Stimulated activated CD8-positive, alpha-beta memory T cell treated with anti-CD3 and anti-CD28 coated beads, Interleukin-15, amount 100 ng/mL, for 1 hour (primary cell): ENCODE data around the gene ZNF777.
"Not testable (repeated sequence)": the region's sequence is repeated elsewhere in the genome, so short reads cannot be mapped to it uniquely, and the experiment has no call there.

Source experiments
- DNase-seq: peaks from one replicate; pipeline ENCODE4 v3.0.0-alpha.2; 2020; ENCODE audit warnings: low read depth

The ZNF777 gene

DNA sequence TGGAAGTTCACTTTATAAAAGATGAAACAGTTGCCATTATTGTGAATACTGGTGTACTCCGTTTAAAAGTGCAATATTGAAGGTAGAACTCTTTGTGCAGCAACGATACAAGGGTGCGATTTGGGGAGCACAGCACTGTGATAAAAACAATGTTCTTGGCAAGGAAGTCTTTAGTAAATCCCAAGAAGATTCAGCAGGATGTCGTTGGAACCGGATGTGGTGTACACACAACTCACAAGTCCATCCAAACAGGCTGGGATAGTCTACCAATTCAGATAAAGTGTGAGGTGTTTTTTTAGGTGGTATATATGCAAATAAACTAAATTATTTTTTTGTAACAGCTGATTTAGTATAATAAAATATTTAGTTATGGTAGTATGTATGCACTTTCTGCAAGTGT is 46.7 kb downstream of the ZNF777 start:
- no peak for DNase-seq

DNA sequence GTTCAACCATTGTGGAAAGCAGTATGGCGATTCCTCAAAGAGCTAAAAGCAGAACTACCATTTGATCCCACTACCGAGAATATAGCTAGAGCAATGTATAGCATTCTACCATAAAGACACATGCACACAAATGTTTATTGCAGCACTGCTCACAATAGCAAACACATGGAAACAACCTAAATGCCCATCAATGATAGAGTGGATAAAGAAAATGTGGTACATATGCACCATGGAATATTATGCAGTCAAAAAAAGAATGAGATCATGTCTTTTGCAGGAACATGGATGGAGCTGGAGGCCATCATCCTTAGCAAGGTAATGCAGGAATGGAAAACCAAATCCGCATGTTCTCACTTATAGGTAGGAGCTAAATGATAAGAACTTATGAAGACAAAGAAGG is 47.8 kb downstream of the ZNF777 start:
- not testable (repeated sequence) for DNase-seq

DNA sequence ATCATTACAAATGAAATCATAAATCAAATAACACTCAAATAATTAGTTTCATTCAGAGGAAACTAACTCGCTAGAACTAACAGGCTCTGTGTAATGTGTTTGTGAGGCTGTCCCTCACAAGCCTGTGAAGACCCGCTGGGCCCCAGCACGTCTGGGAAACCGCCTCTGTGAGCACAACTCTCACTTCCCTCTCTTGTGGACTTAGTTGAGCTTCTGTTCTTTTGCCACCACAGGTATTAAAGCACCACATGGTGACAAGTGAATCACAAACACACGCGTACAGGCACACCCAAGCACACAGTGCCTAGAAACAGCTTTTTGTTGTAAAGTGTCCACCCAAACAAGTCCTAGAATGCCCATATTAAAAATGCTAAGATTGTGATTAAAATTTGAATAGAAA is 51.0 kb downstream of the ZNF777 start:
- DNase-seq: no peak

DNA sequence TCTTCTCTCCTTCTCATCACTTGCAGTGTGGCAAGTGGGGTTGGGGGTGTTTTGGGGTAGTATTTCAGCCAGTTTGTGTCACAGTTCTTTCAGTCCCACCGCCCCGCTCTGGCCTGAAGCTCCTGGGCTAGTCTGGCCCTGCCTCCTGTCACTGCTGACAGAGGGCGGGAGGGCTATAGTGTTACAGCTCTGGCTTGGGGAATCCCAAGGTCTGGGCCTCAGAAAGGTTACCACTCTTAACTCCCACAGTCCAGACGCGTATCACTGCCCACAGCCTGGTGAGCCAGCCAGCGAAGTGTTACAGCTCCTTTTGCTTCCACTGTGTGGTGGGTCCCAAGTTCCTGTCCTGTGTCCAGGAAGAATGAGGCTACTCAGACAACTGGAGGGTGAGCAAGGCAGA is 56.0 kb downstream of the ZNF777 start:
- no peak for DNase-seq

DNA sequence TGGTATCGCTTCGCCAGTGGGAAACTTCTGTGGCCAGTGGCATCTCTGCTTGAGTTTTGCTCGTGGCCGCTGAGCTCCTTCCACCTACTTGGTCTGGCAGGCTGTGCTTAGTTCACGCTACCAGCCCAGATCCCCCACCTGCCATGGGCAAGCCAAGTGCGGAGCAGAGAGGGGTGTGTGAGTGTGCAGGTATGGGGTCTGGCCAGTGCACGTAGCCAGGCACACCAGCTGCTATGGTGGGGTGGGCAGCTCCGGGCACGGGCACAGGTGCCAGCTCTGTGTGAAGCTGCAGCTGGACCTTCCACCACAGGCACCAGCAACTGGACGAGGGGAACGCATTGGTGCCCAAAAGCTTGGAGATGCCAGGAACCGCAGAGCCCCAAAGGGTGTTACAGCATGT is 56.5 kb downstream of the ZNF777 start:
- no peak for DNase-seq

DNA sequence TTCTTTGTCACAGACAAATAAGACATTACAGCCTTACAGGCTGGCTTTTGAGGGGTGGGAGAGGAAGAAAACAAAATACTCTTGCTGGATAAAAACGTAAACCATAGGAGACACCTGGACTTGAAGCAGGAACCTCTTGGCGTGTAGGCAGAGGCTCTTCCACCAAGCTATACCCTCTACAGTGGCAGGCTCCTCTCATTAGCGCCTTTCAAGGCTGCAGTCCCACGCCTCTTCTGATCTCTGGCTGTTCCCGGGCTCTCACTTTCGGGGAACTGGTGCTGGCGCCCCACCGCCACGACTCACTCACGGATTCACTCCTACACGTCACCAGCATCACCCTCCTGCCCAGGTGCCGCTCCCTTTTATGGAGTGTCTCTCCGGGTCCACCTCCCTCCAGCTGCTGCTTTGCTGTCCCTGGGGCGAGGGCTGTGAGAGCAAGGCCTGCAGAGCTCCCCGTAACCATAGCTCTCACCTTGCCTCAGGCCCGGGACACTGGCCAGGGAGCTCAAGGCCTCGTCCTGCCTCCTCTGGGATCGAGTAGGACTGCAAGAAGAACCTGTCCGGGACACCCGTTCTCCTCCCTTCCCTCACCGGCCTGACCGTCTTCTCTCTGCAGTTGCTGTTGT is 62.6 kb downstream of the ZNF777 start:
- no peak for DNase-seq

DNA sequence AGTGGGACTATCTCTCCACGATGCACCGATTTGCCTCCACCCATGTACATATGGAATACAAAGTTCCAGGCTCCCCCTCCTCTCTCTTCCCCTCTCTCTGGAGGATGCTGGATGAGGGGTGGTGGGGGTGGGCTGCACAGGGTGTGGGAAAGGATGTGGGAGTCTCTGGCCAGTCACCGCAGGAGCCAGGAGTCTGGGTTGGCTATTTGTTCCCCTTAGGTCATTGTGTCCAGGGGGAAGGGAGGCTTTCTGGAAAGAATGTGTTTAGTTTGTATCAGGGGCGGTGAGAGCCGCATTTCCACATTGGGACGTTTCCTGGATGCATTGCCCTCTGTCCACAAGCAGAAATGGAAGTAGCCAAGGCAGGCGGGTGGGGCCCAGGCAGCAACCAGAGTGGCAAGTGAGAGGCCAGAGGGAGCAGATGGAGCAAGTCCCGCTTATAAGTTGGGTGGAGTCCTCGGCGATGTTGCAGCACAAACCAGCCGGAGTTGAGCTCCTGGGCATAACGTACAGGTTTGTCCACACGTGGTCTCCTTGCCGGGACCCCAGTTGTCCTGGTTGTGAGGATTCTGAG is 63.3 kb downstream of the ZNF777 start:
- DNase-seq: no peak

DNA sequence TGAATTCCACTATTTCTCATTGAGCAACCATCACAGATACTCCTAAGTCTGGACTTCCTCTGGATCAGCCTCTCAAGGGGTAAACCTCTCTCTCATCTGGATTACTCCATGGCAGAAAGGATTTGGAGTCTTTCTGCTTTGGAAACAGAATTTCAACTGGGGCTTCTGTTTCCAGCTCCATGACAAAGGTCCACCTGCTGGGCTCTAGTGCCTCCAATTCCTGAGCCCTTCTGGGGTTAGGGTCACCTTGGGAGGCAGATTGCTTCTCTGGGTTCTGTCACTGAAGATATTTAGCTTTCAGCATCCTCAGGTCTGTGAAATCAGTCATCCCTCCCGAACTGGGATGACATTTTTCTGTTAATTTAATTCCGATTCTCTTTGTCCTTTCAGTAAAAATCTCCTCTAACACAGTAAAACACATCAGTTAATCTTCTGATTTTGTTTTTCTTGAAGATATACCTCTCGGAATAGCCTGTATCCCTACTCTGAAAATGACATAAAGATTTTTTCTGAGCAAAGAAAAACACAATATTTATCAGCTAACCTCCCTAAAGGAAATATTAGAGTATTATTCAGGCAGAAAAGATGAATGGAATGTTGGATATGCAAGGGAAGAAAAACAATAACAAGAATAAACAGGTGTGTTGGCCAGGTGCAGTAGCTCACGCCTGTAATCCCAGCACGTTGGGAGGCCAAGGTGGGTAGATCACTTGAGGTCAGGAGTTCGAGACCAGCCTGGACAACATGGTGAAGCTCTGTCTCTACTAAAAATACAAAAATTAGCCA is 72.1 kb downstream of the ZNF777 start:
- not testable (repeated sequence) for DNase-seq

DNA sequence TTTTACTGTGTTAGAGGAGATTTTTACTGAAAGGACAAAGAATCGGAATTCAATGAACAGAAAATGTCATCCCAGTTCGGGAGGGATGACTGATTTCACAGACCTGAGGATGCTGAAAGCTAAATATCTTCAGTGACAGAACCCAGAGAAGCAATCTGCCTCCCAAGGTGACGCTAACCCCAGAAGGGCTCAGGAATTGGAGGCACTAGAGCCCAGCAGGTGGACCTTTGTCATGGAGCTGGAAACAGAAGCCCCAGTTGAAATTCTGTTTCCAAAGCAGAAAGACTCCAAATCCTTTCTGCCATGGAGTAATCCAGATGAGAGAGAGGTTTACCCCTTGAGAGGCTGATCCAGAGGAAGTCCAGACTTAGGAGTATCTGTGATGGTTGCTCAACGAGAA is 74.3 kb downstream of the ZNF777 start:
- DNase-seq: not testable (repeated sequence)

DNA sequence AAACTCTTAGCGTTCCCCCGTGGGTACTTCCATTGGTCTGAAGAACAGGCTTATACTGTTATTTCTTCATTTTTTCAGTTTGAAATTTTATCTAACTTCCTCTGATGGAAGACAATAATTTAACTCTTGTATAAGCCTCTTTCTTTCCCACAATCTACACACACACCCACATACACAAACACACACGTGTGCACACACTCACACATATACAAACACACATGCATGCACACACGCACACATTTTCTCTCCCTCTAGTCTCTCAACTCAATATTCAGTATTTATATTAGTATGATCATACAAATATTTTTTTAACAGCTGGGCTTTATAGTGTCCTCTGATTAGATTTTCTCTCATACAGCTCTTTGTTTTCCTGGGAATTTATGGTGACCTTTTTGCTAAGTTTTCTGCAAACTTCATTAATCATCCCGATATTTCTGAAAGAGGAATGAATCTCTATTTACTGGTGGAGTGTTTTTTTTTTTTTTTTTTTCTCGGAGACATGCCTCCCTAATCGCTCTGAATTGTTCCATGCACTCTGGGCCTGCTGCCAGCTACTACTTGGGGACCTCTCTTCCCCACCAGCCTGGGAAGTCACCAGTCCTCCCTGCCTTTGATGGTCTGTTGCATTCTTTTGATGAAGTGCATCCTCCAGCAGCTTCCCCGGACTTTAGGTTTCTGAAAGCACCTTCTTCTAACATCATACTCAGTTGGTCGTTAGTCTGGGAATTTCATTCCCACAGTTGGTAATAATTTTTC is 75.5 kb downstream of the ZNF777 start:
- no peak for DNase-seq
